HL-60 (cell line): ENCODE data around the gene SLC15A5.

Experiments used
- DNase-seq, 2 experiments: peaks; one replicate each; pipeline ENCODE4 v3.0.0-alpha.2; 2010 to 2020; ENCODE audit warnings: low read depth in 1 of 2, low spot score in 1 of 2
- H3K27ac ChIP-seq: fragments of 250-450 bp; sonication (Bioruptor Pico); replicated peaks from 2 replicates; pipeline ENCODE4 v1.5.1; 2020; ENCODE audit warnings: mild to moderate bottlenecking, moderate library complexity
- H3K27me3 ChIP-seq: fragments of 250-450 bp; sonication (Bioruptor Pico); 2 replicates; pipeline ENCODE4 v1.5.1; 2021; ENCODE audit warnings: mild to moderate bottlenecking, moderate library complexity; ENCODE audit not compliant: insufficient read depth, poor library complexity, severe bottlenecking
- H3K4me3 ChIP-seq: replicated peaks from 2 replicates; pipeline ENCODE4 v1.5.1; 2011; ENCODE audit warnings: mild to moderate bottlenecking, control low read depth, low read length; ENCODE audit not compliant: insufficient read depth
- GABPA ChIP-seq: IDR thresholded peaks from 2 replicates; pipeline ENCODE4 v1.6.1; 2012; ENCODE audit warnings: low read depth
- POLR2AphosphoS5 ChIP-seq: IDR thresholded peaks from 2 replicates; pipeline ENCODE4 v1.6.1; 2012; ENCODE audit warnings: low read depth
- SPI1 ChIP-seq: IDR thresholded peaks from 2 replicates; pipeline ENCODE4 v1.6.1; 2012; ENCODE audit warnings: low read depth, mild to moderate bottlenecking, borderline replicate concordance
- long read RNA-seq: library from polyadenylated mRNA; unstranded; transcript quantifications from one replicate; pipeline ENCODE4 v2.0.0, GENCODE V29; 2020
- TF ChIP-seq, protein P1 (sequence below): IDR thresholded peaks from 2 replicates; pipeline ENCODE4 v1.6.1; 2012; ENCODE audit warnings: low read depth; ENCODE audit not compliant: insufficient replicate concordance
- TF ChIP-seq, protein P2 (sequence below): IDR thresholded peaks from one replicate; pipeline ENCODE4 v1.5.1; 2011; ENCODE audit warnings: low read length, control low read depth, inconsistent platforms; ENCODE audit not compliant: insufficient read depth

The SLC15A5 gene, protein sequence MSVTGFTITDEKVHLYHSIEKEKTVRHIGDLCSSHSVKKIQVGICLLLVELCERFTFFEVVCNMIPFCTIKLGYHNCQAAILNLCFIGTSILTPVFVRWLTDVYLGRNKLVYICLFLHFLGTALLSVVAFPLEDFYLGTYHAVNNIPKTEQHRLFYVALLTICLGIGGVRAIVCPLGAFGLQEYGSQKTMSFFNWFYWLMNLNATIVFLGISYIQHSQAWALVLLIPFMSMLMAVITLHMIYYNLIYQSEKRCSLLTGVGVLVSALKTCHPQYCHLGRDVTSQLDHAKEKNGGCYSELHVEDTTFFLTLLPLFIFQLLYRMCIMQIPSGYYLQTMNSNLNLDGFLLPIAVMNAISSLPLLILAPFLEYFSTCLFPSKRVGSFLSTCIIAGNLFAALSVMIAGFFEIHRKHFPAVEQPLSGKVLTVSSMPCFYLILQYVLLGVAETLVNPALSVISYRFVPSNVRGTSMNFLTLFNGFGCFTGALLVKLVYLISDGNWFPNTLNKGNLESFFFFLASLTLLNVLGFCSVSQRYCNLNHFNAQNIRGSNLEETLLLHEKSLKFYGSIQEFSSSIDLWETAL
- long read RNA-seq: 0 reads

DNA sequence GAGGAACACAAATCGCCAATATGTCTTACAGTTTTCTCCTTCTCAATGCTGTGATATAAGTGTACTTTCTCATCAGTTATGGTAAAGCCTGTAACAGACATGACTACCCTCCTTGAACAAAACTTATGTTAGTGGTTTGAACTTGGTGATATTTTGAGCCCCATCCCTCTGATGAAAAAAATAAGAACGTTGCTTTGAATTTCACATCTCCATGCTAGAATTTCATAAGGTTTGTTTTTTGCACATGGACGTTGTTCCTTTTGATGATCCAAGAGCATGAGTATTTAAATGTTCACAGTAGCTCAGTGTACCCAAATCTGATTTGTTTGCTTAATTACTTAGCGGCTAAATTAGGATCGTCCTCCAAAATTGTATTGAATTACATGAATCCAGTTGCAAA is at the start of gene SLC15A5:
TSS of gene SLC15A5 (minus strand) at position 101 of the 400 bp plus-strand sequence. CDS start at position 101, 0 bp downstream.
- H3K27me3 ChIP-seq: no peaks in the 10 kb centered on the region
- DNase-seq: no peak
- H3K27ac ChIP-seq: no peak within 1 kb of the TSS
- no peak within 1 kb of the TSS for H3K4me3 ChIP-seq
- TF ChIP-seq, protein P1, sequence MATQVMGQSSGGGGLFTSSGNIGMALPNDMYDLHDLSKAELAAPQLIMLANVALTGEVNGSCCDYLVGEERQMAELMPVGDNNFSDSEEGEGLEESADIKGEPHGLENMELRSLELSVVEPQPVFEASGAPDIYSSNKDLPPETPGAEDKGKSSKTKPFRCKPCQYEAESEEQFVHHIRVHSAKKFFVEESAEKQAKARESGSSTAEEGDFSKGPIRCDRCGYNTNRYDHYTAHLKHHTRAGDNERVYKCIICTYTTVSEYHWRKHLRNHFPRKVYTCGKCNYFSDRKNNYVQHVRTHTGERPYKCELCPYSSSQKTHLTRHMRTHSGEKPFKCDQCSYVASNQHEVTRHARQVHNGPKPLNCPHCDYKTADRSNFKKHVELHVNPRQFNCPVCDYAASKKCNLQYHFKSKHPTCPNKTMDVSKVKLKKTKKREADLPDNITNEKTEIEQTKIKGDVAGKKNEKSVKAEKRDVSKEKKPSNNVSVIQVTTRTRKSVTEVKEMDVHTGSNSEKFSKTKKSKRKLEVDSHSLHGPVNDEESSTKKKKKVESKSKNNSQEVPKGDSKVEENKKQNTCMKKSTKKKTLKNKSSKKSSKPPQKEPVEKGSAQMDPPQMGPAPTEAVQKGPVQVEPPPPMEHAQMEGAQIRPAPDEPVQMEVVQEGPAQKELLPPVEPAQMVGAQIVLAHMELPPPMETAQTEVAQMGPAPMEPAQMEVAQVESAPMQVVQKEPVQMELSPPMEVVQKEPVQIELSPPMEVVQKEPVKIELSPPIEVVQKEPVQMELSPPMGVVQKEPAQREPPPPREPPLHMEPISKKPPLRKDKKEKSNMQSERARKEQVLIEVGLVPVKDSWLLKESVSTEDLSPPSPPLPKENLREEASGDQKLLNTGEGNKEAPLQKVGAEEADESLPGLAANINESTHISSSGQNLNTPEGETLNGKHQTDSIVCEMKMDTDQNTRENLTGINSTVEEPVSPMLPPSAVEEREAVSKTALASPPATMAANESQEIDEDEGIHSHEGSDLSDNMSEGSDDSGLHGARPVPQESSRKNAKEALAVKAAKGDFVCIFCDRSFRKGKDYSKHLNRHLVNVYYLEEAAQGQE: no peak
- TF ChIP-seq SPI1 (no peak), GABPA (no peak), POLR2AphosphoS5 (no peak)
- TF ChIP-seq, protein P2, sequence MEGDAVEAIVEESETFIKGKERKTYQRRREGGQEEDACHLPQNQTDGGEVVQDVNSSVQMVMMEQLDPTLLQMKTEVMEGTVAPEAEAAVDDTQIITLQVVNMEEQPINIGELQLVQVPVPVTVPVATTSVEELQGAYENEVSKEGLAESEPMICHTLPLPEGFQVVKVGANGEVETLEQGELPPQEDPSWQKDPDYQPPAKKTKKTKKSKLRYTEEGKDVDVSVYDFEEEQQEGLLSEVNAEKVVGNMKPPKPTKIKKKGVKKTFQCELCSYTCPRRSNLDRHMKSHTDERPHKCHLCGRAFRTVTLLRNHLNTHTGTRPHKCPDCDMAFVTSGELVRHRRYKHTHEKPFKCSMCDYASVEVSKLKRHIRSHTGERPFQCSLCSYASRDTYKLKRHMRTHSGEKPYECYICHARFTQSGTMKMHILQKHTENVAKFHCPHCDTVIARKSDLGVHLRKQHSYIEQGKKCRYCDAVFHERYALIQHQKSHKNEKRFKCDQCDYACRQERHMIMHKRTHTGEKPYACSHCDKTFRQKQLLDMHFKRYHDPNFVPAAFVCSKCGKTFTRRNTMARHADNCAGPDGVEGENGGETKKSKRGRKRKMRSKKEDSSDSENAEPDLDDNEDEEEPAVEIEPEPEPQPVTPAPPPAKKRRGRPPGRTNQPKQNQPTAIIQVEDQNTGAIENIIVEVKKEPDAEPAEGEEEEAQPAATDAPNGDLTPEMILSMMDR: no peak

DNA sequence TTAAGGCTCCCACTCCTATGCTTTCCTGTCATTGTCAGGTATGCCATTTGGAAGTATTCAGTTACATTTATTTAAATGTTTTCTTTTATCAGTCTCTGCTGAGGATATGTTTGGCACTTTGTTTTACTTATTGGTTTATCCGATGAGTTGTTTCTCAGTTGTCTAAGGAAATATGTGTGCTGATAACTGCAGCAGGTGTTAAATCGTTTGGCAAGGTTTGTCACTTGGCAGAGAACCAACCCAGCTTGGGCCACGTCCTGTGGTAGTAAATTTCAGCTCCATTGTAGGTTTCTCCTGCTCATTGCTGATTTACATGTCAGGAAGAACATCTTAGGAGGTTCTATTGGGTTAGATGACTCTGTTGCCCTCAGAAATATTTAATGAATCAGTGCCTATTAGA is 47.9 kb upstream of the SLC15A5 start:
- DNase-seq: no peak
- TF ChIP-seq POLR2AphosphoS5 (no peak), SPI1 (no peak)
- TF ChIP-seq, protein P2: no peak
- TF ChIP-seq, protein P1: no peak
- Histone ChIP-seq H3K27me3 (no peaks in the 10 kb centered on the region), H3K4me3 (no peak overlapping the region), H3K27ac (no peak overlapping the region)

DNA sequence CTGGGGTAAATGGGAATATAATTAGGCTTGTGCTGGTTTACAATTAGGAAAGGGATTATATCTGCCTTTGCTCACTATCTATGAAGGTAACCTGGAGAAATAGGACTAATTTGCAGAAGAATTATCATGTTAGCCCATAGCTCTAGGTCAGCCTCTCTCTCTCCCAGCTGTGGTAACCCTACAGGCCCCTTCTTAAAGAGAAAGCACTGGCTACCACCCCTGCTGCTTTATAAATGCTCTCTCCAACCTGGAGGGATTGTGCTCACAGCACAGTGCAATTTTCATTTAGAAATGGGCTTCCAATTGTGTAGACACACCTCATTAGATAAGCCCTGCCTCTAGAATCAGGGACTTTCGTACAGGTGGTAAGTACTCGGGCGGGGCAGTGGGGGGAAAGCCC is 47.3 kb upstream of the SLC15A5 start:
- Histone ChIP-seq H3K27ac (no peak overlapping the region), H3K27me3 (no peaks in the 10 kb centered on the region), H3K4me3 (no peak overlapping the region)
- TF ChIP-seq POLR2AphosphoS5: no peak
- DNase-seq: no peak

DNA sequence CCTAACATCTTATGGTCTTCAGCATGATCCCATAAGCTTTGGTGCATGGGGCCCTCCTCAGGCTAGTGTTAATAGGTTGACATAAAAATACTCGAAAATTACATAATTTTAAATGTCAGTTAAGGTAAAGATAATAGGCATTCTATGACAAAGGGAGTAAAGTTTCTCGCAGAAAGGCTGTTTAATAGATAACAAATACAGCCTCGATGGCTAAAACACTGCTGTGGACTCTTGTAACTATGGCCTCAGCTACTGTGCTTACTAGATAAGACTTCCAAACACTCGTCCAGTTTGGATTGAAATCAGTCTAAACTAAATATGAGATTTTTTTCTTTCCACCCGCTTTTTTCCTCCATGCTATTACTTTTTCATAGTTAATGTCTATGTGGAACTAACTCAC is 46.8 kb upstream of the SLC15A5 start:
- no peak for DNase-seq
- Histone ChIP-seq H3K27ac (no peak overlapping the region), H3K4me3 (no peak overlapping the region), H3K27me3 (no peaks in the 10 kb centered on the region)
- TF ChIP-seq SPI1 (no peak), GABPA (no peak), POLR2AphosphoS5 (no peak)
- TF ChIP-seq, protein P2: no peak
- TF ChIP-seq, protein P1: no peak
